ENCODE results near the gene SLC39A2. TPM values are rescaled to one million over a fixed set of nuclear protein-coding genes. Genes with fewer than 3 reads are reported as not detected.
"Not testable (repeated sequence)": the region's sequence is repeated elsewhere in the genome, so short reads cannot be mapped to it uniquely, and the experiment has no call there.

The SLC39A2 gene
- total RNA-seq, 4 donors from 2014 or later: not detected

GRCh38 chr14:21040370-21040925 is 41.4 kb downstream of the SLC39A2 start:
- H3K36me3 ChIP-seq: no peaks in the 10 kb centered on the region
- peak overlapping the region in 2 of 4 donors; percentile 80 to 86 for H3K27ac ChIP-seq
- H3K4me1 ChIP-seq: peaks cover 0 to 55% (median 31%) of the 10 kb centered on the region in 4 donors
- DNase-seq (ENCODE audit: low spot score in 2 of 2): no peak
- no peaks in the 10 kb centered on the region for H3K27me3 ChIP-seq
- TF ChIP-seq EP300 (IDR thresholded peaks at IDR 0.05): no peak
- TF ChIP-seq CTCF (IDR thresholded peaks at IDR 0.05): no peak
- no peak for TF ChIP-seq POLR2A (IDR thresholded peaks at IDR 0.05)
- no peak overlapping the region for H3K4me3 ChIP-seq
- no peaks in the 10 kb centered on the region for H3K9me3 ChIP-seq
- WGBS, 2 donors: 72 to 74% methylated on average over 8 of the region's 8 CpGs

DNA sequence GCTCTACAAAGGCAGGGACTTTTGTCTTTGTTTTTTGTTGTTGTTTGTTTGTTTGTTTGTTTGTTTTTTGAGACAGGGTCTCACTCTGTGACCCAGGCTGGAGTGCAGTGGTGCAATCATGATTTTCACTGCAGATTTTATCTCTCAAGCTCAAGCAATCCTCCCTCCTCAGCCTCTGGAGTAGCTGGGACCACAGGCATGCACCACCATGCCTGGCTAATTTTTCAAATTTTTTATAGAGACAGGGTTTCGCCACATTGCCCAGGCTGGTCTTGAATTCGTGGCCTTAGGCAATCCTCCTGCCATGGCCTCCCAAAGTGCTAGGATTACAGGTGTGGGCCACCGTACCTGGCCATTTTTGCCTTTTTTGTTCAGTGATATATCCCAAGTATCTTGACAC is 41.8 kb downstream of the SLC39A2 start:
- H3K4me1 ChIP-seq: peaks cover 0 to 55% (median 31%) of the 10 kb centered on the region in 4 donors
- not testable (repeated sequence) for H3K27ac ChIP-seq; H3K4me3 ChIP-seq; H3K36me3 ChIP-seq; DNase-seq (ENCODE audit: low spot score in 2 of 2); H3K9me3 ChIP-seq; H3K27me3 ChIP-seq
- 85 to 89% methylated on average over 3 of the region's 3 CpGs for WGBS, 2 donors

DNA sequence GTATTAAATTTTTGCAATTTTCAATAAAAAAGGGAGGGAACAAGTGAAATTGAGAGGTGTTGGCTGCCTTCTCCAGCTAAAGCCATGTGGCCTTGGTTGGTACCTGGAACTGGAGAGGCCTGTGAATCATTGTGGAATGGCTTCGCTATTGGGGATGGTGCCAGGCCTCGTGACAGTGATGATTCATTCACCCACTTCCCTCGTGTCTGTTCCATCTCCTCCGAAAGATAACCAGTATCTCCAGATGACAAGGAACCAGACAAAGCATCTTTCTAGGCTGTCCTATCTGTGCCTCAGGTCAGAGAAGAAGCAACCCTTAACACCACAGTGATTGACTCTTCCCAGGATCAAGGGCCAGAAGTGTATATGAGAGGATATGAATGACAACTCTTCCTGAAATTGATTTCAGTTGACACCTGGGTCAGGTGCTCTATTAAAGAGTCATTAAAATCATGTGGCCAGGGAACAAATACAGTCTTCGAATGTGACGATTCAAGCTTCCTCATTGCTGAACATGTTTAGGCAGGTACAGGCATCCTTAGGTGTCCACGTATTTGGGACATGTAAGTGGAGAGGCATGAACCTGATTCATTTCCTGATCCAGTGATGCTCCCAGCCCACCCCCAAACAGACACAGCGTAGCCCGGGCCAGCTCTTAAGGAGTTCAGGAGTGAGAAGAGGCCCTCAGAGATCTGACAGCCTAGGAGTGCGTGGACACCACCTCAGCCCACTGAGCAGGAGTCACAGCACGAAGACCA is 42.8 kb downstream of the SLC39A2 start, which contains the start of gene RNASE7:
RNASE7 (plus strand) TSS at position 687 of the 758 bp plus-strand sequence. CDS start 631 bp downstream, outside the sequence.
- no peak within 1 kb of the TSS for H3K27ac ChIP-seq
- 74 to 77% methylated on average over 11 of the region's 11 CpGs for WGBS, 2 donors

DNA sequence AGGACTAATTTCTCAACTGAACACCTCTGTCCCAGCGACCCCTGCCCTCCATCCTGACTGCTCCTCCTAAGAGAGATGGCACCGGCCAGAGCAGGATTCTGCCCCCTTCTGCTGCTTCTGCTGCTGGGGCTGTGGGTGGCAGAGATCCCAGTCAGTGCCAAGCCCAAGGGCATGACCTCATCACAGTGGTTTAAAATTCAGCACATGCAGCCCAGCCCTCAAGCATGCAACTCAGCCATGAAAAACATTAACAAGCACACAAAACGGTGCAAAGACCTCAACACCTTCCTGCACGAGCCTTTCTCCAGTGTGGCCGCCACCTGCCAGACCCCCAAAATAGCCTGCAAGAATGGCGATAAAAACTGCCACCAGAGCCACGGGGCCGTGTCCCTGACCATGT is 43.8 kb downstream of the SLC39A2 start:
- Histone ChIP-seq H3K9me3 (no peaks in the 10 kb centered on the region), H3K4me1 (peaks cover 0 to 43% (median 24%) of the 10 kb centered on the region in 4 donors), H3K27me3 (no peaks in the 10 kb centered on the region), H3K4me3 (no peak overlapping the region), H3K27ac (no peak overlapping the region), H3K36me3 (no peaks in the 10 kb centered on the region)
- TF ChIP-seq EP300 (IDR thresholded peaks at IDR 0.05): no peak
- TF ChIP-seq POLR2A (IDR thresholded peaks at IDR 0.05): no peak
- DNase-seq (ENCODE audit: low spot score in 2 of 2): no peak
- WGBS, 2 donors: 48 to 58% methylated on average over 8 of the region's 8 CpGs

More for the DNA sequence above, 42.8 kb downstream of the SLC39A2 start, which contains the start of gene RNASE7:
- peaks cover 0 to 53% (median 30%) of the 10 kb centered on the region in 4 donors for H3K4me1 ChIP-seq
- H3K36me3 ChIP-seq: no peaks in the 10 kb centered on the region
- no peaks in the 10 kb centered on the region for H3K9me3 ChIP-seq
- no peak for TF ChIP-seq POLR2A (IDR thresholded peaks at IDR 0.05)
- TF ChIP-seq EP300 (IDR thresholded peaks at IDR 0.05): no peak
- no peak for TF ChIP-seq CTCF (IDR thresholded peaks at IDR 0.05)
- H3K4me3 ChIP-seq: no peak within 1 kb of the TSS
- no peak for DNase-seq (ENCODE audit: low spot score in 2 of 2)
- H3K27me3 ChIP-seq: no peaks in the 10 kb centered on the region

DNA sequence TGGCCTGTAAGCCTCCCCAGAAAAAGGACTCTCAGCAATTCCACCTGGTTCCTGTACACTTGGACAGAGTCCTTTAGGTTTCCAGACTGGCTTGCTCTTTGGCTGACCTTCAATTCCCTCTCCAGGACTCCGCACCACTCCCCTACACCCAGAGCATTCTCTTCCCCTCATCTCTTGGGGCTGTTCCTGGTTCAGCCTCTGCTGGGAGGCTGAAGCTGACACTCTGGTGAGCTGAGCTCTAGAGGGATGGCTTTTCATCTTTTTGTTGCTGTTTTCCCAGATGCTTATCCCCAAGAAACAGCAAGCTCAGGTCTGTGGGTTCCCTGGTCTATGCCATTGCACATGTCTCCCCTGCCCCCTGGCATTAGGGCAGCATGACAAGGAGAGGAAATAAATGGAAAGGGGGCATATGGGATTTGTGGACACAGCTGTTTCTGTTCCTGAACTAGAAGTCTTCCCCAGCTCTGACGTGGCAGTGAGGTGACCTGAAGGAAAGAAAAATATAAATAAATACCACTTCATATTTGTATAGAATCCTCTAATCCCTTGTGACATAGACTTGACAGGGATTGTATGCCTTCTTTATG is 44.4 kb downstream of the SLC39A2 start:
- Histone ChIP-seq H3K27me3 (no peaks in the 10 kb centered on the region), H3K27ac (no peak overlapping the region), H3K4me1 (peaks cover 0 to 37% (median 19%) of the 10 kb centered on the region in 4 donors), H3K4me3 (no peak overlapping the region), H3K36me3 (no peaks in the 10 kb centered on the region), H3K9me3 (no peaks in the 10 kb centered on the region)
- DNase-seq (ENCODE audit: low spot score in 2 of 2): no peak
- WGBS, 2 donors: 38 to 46% methylated on average over 2 of the region's 2 CpGs
- no peak for TF ChIP-seq CTCF (IDR thresholded peaks at IDR 0.05)
- no peak for TF ChIP-seq EP300 (IDR thresholded peaks at IDR 0.05)
- TF ChIP-seq POLR2A (IDR thresholded peaks at IDR 0.05): no peak

Measured in tibial nerve (tissue), 4 donors.